NB4 (cell line): ENCODE results near the gene GALNT3.

Source experiments
- DNase-seq: peaks from one replicate; pipeline ENCODE4 v3.0.0; 2010; ENCODE audit warnings: low read depth
- H3K4me3 ChIP-seq: one replicate; pipeline ENCODE4 v1.5.1; 2011; ENCODE audit warnings: mild to moderate bottlenecking, low read depth, low read length, moderate library complexity
- MYC ChIP-seq: IDR thresholded peaks from 2 replicates; pipeline ENCODE4 v1.6.1; 2011; ENCODE audit warnings: low read depth, low read length
- POLR2A ChIP-seq: IDR thresholded peaks from 2 replicates; pipeline ENCODE4 v1.6.1; 2011; ENCODE audit warnings: mild to moderate bottlenecking; ENCODE audit not compliant: insufficient read length; ENCODE audit errors: extremely low read depth
- TF ChIP-seq, protein P1 (sequence below): IDR thresholded peaks from one replicate; pipeline ENCODE4 v1.5.1; 2012; ENCODE audit warnings: low read depth, low read length
- TF ChIP-seq, protein P2 (sequence below): IDR thresholded peaks from 2 replicates; pipeline ENCODE4 v1.6.1; 2011; ENCODE audit warnings: low read depth, low read length

GALNT3 gene

DNA sequence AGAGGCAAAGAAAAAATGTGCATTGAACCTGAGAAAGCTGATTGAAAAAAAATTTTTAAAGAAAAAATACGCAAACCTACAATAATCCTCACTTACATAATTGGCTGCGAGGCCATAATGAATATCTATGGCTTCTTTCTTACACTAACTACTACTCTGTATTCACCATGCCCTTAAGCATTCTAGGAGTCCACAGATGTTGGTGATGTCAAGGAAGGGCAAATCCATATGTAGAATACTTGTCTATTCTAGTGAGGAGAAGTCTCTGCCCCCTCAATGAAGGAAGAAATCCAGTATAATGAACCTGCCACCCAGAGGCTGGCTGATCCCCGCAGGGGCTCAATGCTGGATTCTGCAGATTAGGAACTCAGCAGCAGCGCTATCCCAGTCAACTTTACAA lies 14.3 kb downstream of the GALNT3 start:
- TF ChIP-seq, protein P1, sequence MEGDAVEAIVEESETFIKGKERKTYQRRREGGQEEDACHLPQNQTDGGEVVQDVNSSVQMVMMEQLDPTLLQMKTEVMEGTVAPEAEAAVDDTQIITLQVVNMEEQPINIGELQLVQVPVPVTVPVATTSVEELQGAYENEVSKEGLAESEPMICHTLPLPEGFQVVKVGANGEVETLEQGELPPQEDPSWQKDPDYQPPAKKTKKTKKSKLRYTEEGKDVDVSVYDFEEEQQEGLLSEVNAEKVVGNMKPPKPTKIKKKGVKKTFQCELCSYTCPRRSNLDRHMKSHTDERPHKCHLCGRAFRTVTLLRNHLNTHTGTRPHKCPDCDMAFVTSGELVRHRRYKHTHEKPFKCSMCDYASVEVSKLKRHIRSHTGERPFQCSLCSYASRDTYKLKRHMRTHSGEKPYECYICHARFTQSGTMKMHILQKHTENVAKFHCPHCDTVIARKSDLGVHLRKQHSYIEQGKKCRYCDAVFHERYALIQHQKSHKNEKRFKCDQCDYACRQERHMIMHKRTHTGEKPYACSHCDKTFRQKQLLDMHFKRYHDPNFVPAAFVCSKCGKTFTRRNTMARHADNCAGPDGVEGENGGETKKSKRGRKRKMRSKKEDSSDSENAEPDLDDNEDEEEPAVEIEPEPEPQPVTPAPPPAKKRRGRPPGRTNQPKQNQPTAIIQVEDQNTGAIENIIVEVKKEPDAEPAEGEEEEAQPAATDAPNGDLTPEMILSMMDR, result no peak
- TF ChIP-seq MYC (no peak), POLR2A (no peak)
- TF ChIP-seq, protein P2, sequence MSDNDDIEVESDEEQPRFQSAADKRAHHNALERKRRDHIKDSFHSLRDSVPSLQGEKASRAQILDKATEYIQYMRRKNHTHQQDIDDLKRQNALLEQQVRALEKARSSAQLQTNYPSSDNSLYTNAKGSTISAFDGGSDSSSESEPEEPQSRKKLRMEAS, result no peak
- DNase-seq, result no peak
- no peak overlapping the region for H3K4me3 ChIP-seq

DNA sequence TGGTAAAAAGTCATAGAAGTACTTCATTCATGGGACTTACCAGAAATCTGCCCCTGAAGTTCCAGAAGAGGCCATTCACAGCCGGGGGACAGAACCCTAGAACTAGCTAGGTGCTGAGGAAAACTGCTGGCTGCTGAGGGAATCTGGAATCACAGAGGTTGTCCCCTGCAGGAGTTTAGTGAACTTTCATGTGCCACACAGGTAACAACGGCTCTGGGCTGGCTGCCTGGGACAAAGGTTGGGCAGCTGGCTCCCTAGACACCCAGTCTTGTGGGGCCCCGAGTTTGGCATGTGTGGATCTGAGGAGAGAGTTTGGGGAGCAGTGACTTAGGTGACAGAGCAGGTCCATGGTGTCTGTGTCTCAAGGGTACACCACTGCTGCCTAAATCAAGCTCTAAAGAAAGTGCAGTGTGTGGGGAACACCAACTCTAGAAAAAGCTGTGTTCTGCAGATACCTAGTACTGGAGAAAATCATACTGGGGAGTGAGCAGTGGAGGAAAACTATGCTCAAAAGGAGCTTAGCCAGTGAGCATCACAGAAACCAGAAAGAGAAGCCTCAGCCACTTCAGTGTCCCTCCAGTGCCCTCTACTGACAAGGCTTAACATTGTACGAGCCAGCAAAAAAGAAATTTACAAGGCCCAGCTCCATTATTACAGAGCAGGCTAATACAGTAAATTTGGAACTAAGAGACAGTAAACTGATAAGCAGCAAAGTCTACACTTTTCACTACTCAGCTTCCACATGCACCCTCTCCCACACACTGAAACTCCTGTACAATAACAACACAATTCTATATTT lies 15.2 kb downstream of the GALNT3 start:
- TF ChIP-seq MYC, result no peak
- TF ChIP-seq, protein P1, result peak; percentile 46
- no peak overlapping the region for H3K4me3 ChIP-seq
- peak; percentile 45 for DNase-seq

DNA sequence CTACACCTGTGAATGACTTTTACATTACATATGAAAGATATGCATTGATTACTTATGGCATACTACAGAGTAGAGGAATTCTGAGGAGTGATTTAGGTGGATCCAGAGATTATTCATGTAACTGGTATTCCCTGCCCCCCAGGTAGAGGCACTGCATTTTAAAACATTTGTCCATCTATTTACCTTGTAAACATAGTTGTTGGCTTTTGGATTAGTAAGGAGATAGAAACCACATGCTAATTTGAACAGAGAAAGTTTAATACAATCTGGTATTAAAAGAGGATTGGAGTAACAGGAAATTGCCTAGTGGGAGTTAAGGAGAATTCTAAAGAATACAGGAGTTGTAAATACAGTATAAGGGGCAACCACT lies 15.9 kb downstream of the GALNT3 start:
- H3K4me3 ChIP-seq, result no peak overlapping the region
- no peak for DNase-seq
- TF ChIP-seq, protein P1, result no peak
- TF ChIP-seq MYC (no peak), POLR2A (no peak)
- TF ChIP-seq, protein P2, result no peak

DNA sequence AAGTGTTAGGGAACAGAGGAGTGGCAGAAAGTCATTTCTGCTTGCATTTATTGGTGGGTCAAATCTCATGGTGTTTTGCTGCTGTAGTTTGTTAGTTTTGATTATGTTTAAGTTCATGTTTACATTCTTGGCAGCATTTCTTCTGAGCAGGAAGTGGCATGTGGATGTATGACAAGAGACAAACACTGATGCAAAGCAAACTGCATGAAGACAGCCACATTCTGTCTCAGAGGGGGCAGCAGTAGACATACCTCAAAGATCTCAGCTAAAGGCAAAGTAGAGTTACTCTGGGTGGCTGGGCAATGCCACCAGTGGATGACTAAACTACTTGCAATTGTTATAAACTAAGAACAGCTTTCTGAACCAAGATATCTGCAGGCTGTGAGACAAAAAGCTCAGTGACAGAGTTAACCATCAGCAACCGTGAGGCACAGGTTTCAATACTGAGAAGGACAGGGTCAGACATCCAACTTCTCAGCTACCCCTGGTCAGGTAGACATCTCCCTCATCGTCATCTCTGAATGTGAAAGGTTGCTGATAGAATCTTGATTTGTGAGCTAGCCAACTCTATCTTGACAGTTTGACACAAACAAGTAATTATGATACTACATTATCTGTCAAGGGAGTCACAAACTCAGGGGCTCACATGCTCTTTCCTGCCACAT lies 16.4 kb downstream of the GALNT3 start:
- TF ChIP-seq, protein P2, result no peak
- TF ChIP-seq POLR2A (no peak), MYC (no peak)
- no peak for DNase-seq

DNA sequence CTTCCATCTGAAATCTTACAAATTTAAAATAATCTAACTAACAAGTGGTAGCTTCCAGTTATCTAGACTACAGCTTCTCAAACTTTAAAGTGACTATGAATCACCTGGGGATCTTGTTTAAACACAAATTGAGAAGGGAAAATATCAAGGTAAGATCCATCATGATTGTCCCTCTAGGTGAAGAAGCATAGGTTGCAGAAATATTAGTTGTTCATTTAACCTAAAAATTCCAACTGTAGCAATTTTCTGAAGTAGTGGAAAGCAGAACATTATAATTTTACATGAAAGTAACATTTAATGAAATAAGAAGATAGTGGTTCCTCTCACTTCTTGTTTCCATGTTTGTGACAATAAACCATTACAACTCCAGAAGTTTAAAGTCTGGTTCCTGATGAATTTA lies 17.3 kb downstream of the GALNT3 start:
- no peak overlapping the region for H3K4me3 ChIP-seq
- no peak for TF ChIP-seq MYC
- no peak for DNase-seq

More for the DNA sequence above, 16.4 kb downstream of the GALNT3 start:
- no peak overlapping the region for H3K4me3 ChIP-seq

DNA sequence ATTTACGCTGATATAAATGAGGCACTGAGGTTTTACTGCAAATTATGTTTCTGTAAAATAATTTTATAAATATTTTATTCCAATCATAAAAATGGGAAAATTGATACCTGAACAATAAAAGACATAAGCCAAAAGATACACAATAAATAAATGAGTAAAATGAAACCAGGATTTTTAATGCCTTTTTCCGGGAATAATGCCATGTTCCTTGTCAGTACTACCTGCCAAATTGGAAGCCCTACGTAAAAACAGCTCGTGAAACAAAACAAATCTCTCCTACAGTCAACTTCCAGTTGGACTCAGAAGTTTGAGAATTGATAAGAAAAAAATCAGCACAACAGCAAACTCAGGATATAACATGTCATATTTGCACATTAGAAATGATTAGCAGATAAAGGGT lies 18.0 kb downstream of the GALNT3 start:
- no peak for DNase-seq
- TF ChIP-seq, protein P1, result no peak
- TF ChIP-seq MYC, result no peak
- TF ChIP-seq, protein P2, result no peak
- no peak for TF ChIP-seq POLR2A
- H3K4me3 ChIP-seq, result no peak overlapping the region
